ENCODE measurements around the gene ARFGAP2. TPM values are rescaled to one million over a fixed set of nuclear protein-coding genes. Genes with fewer than 3 reads are reported as not detected.

Gene ARFGAP2
- total RNA-seq, 4 donors from 2014 or later: 144 to 225 (median 163) TPM

DNA sequence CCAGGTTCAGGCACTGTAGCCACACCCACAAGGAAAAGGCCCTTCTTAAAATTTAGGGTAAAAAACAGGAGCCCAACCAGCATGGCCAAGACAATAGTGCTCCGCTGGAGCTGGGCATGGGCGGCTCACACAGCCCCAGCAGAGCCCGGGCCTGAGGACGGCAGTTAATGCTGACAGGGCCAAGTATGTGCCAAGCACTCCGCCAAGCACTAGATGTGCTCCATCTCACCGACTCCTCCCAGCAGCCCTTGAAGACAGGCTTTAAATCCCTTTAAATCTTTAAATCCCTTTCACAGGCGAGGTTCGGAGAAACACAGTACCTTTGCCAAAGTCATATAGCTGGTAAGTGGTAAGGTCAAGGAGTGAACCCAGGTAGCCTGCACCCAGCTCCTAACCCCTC, 4.8 kb downstream of the ARFGAP2 start:
- no peak for DNase-seq
- no peak overlapping the region for H3K27ac ChIP-seq
- peaks cover 0 to 22% (median 8%) of the 10 kb centered on the region in 4 donors for H3K4me1 ChIP-seq

DNA sequence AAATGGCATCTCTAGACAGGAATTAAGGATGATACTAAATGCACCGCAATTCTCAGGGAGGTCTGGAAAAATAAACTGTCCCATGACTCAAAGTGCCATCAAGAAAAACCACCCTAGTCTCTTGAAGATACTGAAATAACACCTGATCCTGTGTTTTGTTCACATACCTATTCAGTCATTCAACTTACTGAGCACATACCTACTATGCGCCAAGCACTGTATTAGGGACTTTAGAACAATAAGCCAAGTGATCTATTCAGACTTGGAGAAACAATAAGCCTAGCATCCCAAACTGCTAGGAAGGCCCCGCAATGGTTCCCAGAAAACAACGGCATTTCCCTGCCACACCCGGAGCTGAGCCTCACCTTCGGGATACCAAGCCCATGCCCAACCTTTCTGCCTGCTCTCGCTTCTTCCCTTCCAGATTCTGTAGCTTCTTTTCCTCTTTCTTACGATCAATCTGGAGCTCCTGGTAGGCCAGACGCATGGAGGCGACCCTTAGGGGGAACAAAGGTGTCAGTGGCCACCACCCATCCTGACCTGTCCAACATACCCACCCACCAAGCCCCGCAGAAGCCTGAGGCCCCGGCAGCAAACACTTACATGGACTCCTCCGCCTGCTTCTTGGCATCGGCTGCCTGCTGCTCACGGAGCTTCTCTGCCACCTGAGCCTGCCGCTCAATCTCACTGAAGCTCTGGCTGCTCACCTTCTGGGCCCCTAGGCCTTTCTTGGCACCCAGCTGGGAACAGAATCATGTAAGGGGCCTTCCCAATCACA, 5.4 kb downstream of the ARFGAP2 start:
- Histone ChIP-seq H3K27me3 (no peaks in the 10 kb centered on the region), H3K27ac (no peak overlapping the region), H3K36me3 (peaks cover 0 to 88% (median 0%) of the 10 kb centered on the region in 3 donors), H3K4me3 (no peak overlapping the region), H3K4me1 (peaks cover 0 to 22% (median 8%) of the 10 kb centered on the region in 4 donors), H3K9me3 (no peaks in the 10 kb centered on the region)
- no peak for TF ChIP-seq POLR2A (IDR thresholded peaks at IDR 0.05)
- TF ChIP-seq, protein P1, sequence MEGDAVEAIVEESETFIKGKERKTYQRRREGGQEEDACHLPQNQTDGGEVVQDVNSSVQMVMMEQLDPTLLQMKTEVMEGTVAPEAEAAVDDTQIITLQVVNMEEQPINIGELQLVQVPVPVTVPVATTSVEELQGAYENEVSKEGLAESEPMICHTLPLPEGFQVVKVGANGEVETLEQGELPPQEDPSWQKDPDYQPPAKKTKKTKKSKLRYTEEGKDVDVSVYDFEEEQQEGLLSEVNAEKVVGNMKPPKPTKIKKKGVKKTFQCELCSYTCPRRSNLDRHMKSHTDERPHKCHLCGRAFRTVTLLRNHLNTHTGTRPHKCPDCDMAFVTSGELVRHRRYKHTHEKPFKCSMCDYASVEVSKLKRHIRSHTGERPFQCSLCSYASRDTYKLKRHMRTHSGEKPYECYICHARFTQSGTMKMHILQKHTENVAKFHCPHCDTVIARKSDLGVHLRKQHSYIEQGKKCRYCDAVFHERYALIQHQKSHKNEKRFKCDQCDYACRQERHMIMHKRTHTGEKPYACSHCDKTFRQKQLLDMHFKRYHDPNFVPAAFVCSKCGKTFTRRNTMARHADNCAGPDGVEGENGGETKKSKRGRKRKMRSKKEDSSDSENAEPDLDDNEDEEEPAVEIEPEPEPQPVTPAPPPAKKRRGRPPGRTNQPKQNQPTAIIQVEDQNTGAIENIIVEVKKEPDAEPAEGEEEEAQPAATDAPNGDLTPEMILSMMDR (IDR thresholded peaks at IDR 0.05): no peak
- DNase-seq: no peak

More for the DNA sequence above, 4.8 kb downstream of the ARFGAP2 start:
- no peaks in the 10 kb centered on the region for H3K9me3 ChIP-seq
- H3K27me3 ChIP-seq: no peaks in the 10 kb centered on the region
- TF ChIP-seq, protein P1 (IDR thresholded peaks at IDR 0.05): no peak
- TF ChIP-seq POLR2A (IDR thresholded peaks at IDR 0.05): no peak
- no peak overlapping the region for H3K4me3 ChIP-seq
- H3K36me3 ChIP-seq: peaks cover 0 to 82% (median 0%) of the 10 kb centered on the region in 3 donors

DNA sequence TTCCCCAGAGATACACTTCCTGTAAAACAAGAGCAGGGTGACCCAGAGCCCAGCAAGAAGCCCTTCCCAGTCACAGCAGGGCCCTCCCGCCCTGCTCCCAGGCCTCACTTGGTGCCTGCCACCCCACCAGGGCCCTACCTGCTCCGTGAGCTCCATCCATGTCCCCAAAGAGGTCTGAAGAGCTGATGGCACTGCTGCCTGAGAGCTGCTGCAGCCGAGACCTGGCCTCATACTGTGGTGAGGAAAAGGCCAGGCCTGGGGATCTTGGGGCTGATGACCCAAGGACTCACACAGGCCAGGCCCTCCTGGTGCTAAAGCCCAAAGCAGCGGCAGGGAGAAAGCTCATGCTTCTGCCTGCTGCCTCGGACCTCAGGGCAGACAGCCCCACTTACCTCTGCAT, 10.3 kb downstream of the ARFGAP2 start:
- Histone ChIP-seq H3K27me3 (no peaks in the 10 kb centered on the region), H3K4me1 (no peaks in the 10 kb centered on the region), H3K9me3 (no peaks in the 10 kb centered on the region), H3K27ac (no peak overlapping the region), H3K4me3 (no peak overlapping the region), H3K36me3 (peaks cover 0 to 84% (median 0%) of the 10 kb centered on the region in 3 donors)
- TF ChIP-seq POLR2A (IDR thresholded peaks at IDR 0.05): no peak
- TF ChIP-seq, protein P1 (IDR thresholded peaks at IDR 0.05): no peak
- DNase-seq: no peak

DNA sequence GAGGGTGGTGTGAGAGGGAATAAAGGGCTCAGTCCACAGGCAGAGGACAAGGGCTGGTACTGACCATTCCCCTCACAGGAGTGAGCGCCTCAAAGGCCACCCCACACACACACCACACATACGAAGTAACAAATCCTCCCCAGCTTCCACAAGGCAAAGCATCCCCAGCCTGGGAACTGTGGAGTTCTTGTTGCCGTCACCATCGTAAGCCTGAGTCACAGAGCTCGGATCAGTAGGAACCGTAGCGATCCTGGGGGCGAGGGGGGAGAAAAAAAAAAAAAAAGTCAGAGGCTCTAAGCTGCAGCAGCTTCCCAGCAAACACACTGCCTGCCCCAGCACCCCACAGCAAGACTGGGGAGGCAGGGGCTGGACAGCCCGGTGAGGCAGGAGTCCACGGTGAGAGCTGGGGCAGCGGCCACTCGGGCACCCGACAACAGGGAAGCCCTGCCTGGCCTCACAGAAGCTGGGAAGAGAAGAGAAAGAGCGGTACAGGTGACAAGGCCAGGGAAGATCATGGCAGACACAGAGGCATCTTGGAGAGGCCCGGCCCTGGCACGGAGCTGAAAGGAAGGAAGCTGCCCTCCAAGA, 11.3 kb downstream of the ARFGAP2 start:
- Histone ChIP-seq H3K27ac (no peak overlapping the region), H3K27me3 (no peaks in the 10 kb centered on the region), H3K9me3 (no peaks in the 10 kb centered on the region), H3K4me1 (no peaks in the 10 kb centered on the region), H3K36me3 (peaks cover 0 to 73% (median 0%) of the 10 kb centered on the region in 3 donors), H3K4me3 (no peak overlapping the region)
- TF ChIP-seq, protein P1 (IDR thresholded peaks at IDR 0.05): no peak
- no peak for TF ChIP-seq POLR2A (IDR thresholded peaks at IDR 0.05)
- no peak for DNase-seq

DNA sequence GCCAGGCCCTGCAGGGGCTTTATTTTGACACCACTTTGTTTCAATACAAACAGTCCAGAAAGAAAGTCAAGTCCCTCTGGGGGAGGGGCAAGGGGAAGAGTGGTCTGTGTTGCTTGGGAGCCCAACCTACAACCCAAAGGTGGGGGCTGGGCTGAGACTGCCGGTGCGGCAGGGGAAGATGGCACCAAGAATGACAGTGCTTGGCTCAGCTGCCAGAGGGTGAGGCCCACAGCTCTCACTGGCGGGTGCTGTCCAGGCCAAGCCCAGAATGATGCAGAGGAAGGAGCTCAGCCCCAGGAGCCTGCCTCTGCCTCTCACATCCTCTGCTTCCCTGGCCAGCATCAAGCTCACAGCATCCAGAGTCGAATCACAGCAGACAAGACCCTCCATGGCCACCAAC, 12.4 kb downstream of the ARFGAP2 start:
- DNase-seq: no peak
- Histone ChIP-seq H3K36me3 (peaks cover 0 to 63% (median 0%) of the 10 kb centered on the region in 3 donors), H3K4me3 (no peak overlapping the region), H3K4me1 (no peaks in the 10 kb centered on the region), H3K9me3 (no peaks in the 10 kb centered on the region), H3K27me3 (no peaks in the 10 kb centered on the region), H3K27ac (no peak overlapping the region)
- TF ChIP-seq, protein P1 (IDR thresholded peaks at IDR 0.05): no peak
- no peak for TF ChIP-seq POLR2A (IDR thresholded peaks at IDR 0.05)
